Activated CD4-positive, alpha-beta T cell treated with anti-CD3 and anti-CD28 coated beads, Interleukin-2, amount 10 ng/mL, durations not matched to agents 7 days and 5 days (primary cell): Measurements from ENCODE around the gene SAMD4A. TPM values are rescaled to one million over a fixed set of nuclear protein-coding genes. Genes with fewer than 3 reads are reported as not detected.

ENCODE experiments used
- CTCF ChIA-PET: fragments of 350-600 bp; sonication (Branson Sonifier 250); formaldehyde crosslinking; loops from one replicate; lab custom pipeline; 2021; ENCODE audit warnings: antibody characterized with exemption; lab: Charles Lee
- POLR2A ChIA-PET: fragments of 350-600 bp; sonication (Branson Sonifier 250); formaldehyde crosslinking; loops from one replicate; lab custom pipeline; 2021; ENCODE audit warnings: antibody characterized with exemption; lab: Charles Lee
- DNase-seq: peaks from one replicate; pipeline ENCODE4 v3.0.0-alpha.2; 2020
- H3K27ac Mint-ChIP-seq: one replicate; pipeline ENCODE4 v1.8.0; 2021; ENCODE audit warnings: mild to moderate bottlenecking, moderate library complexity, mixed read lengths
- H3K27me3 Mint-ChIP-seq: one replicate; pipeline ENCODE4 v1.8.0; 2021; ENCODE audit warnings: mixed read lengths
- H3K36me3 Mint-ChIP-seq: one replicate; pipeline ENCODE4 v1.8.0; 2021; ENCODE audit warnings: low read depth, mixed read lengths
- H3K4me1 Mint-ChIP-seq: one replicate; pipeline ENCODE4 v1.8.0; 2021; ENCODE audit warnings: mixed read lengths
- H3K4me3 Mint-ChIP-seq: one replicate; pipeline ENCODE4 v1.8.0; 2021; ENCODE audit warnings: mild to moderate bottlenecking, moderate library complexity, mixed read lengths
- H3K9me3 Mint-ChIP-seq: one replicate; pipeline ENCODE4 v1.8.0; 2021; ENCODE audit warnings: mixed read lengths
- total RNA-seq, 2 experiments: library from RNA; stranded (reverse); gene quantifications; one replicate each; pipeline ENCODE4 v1.2.3, GENCODE V29; 2021

The SAMD4A gene
- total RNA-seq, 2 experiments from 2014 or later = 0.54 to 0.62 TPM

DNA sequence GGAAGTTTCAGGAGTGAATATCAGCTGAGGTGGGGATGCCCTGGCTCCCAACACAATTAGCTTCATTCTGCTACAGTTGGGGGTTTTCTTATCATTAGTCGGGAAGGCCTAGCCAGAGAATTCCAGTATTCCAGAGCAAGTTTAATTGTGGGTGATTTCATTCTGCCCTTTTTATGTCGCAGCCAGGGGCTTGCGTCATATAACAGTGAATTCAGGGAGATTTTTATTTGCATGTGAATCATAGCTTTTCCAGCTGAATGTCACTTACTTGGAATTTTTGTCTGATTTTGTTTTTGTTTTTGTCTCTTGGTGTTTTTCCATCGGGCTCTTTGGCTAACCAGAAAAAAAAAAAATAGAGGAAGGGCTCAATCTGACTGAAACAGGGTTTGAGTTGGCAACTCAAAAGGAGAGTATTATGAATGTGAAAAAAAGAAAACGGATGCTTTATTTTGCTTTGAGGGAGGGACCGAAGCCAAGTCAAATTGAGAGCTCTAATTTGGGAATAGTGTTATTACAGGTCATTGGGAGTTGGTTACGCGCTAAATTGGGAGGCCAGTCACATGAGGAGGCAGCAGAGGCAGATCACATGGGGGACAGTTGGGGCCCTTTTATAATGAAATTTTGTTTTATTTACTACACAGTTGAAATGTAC lies 119.4 kb downstream of the SAMD4A start:
- Mint-ChIP-seq H3K4me1 (peaks cover 22% of the 10 kb centered on the region), H3K9me3 (no peaks in the 10 kb centered on the region), H3K27me3 (peaks cover 20% of the 10 kb centered on the region), H3K27ac (no peak overlapping the region), H3K36me3 (peaks cover 2% of the 10 kb centered on the region), H3K4me3 (no peak overlapping the region)
- DNase-seq = no peak
- ChIA-PET POLR2A (interaction anchor here (1.1 kb wide), 1 partner anchor 303 kb away, joined by 3 read pairs; no protein-coding TSS in a partner anchor), CTCF (interaction anchor here (0.6 to 1.7 kb wide), 4 partner anchors 9 to 167 kb away, joined by 3 to 4 read pairs (median 3); no protein-coding TSS in a partner anchor)

DNA sequence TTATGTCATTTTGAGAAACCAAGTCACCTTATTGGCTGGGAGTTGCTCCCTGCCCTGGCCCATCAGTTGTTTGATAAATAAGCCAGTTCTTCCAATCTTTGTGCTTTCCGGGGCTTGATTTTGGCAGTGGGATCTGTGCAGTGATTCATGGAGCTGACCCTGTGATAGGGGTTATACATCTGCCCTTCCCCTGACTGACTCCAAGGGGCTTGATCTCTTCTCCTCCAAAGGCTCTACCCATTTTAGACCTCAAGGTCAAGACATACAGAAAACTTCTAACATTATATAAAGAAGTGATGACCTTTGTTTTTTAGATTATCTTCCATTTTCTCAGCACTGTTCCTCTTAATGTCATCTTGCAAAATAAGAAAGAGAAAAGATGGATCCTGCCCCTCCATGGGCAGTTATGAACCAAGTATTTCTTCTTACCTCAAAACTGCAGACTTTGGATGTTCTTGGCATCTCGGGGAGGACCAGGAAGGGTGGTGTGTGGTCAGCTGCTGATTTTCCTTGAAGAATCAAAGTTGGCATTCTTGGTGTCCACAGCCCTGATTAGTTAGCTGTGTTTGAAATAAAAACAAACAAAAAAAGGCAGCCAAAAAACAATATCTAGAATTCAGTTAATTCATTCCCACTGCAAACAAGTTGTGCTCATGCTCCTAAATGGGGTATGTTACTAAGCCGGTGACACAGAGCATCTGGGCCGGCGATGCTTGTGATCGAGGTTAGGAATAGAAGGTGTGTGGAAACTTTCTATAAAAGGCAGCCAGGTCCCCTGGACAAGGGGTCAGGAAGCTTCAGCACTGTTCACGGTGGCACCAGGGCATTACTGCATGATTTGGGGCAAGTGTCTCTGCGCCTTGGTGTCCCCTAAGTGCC lies 120.2 kb downstream of the SAMD4A start:
- POLR2A ChIA-PET = interaction anchor here (1.1 kb wide), 1 partner anchor 304 kb away, joined by 3 read pairs; no protein-coding TSS in a partner anchor
- peaks cover 23% of the 10 kb centered on the region for H3K4me1 Mint-ChIP-seq
- H3K27me3 Mint-ChIP-seq = peaks cover 20% of the 10 kb centered on the region
- no peak overlapping the region for H3K27ac Mint-ChIP-seq
- CTCF ChIA-PET = interaction anchor here (1.2 kb wide), 1 partner anchor 123 kb away, joined by 3 read pairs; no protein-coding TSS in a partner anchor
- H3K9me3 Mint-ChIP-seq = no peaks in the 10 kb centered on the region
- peaks cover 2% of the 10 kb centered on the region for H3K36me3 Mint-ChIP-seq
- no peak for DNase-seq
- no peak overlapping the region for H3K4me3 Mint-ChIP-seq

DNA sequence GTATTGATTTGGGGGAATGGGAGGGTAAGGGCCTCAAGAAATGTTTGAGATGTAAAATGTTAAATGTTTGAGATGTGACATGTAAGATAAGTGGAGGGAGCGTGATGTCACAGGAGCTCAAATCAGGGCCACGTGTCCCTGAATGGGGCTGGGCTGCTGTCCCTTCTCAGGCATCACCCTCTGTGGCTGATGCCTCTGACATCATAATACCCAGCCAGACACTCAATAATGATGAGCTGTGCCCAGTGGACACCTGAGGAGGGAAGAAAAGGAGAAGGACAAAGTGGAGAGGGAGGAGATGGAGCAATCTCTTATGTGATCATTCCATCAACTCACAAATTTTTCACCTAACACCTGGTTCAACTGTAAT lies 120.8 kb downstream of the SAMD4A start:
- H3K4me1 Mint-ChIP-seq = peaks cover 23% of the 10 kb centered on the region
- H3K27me3 Mint-ChIP-seq = peaks cover 20% of the 10 kb centered on the region
- ChIA-PET CTCF (interaction anchor here (1.2 kb wide), 1 partner anchor 124 kb away, joined by 3 read pairs; no protein-coding TSS in a partner anchor), POLR2A (no interaction called here)
- peaks cover 2% of the 10 kb centered on the region for H3K36me3 Mint-ChIP-seq
- no peak overlapping the region for H3K27ac Mint-ChIP-seq
- H3K4me3 Mint-ChIP-seq = no peak overlapping the region
- DNase-seq = no peak
- no peaks in the 10 kb centered on the region for H3K9me3 Mint-ChIP-seq

DNA sequence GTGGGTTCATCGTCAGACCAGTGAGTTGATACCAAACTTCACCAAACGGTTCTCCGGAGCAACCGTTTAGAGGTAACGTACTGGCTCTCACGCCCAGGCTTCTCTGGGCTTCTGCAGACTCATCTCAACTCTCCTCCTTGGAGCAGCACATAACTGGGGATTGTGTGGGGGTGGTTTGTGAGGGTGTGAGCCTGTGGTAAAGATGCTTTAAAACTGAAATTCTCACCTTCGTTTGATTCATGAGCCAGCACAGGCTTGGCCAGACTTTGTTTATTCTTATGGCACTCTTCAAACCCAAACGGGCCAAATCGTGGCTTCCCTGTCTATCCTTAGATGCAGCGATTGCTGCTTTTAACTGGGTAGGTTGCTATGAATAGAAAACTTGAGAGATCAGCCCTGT lies 121.3 kb downstream of the SAMD4A start:
- ChIA-PET CTCF (no interaction called here), POLR2A (no interaction called here)
- no peak overlapping the region for H3K27ac Mint-ChIP-seq
- H3K36me3 Mint-ChIP-seq = peaks cover 2% of the 10 kb centered on the region
- H3K27me3 Mint-ChIP-seq = peaks cover 22% of the 10 kb centered on the region
- H3K4me3 Mint-ChIP-seq = no peak overlapping the region
- H3K4me1 Mint-ChIP-seq = peaks cover 23% of the 10 kb centered on the region
- DNase-seq = no peak
- H3K9me3 Mint-ChIP-seq = no peaks in the 10 kb centered on the region

DNA sequence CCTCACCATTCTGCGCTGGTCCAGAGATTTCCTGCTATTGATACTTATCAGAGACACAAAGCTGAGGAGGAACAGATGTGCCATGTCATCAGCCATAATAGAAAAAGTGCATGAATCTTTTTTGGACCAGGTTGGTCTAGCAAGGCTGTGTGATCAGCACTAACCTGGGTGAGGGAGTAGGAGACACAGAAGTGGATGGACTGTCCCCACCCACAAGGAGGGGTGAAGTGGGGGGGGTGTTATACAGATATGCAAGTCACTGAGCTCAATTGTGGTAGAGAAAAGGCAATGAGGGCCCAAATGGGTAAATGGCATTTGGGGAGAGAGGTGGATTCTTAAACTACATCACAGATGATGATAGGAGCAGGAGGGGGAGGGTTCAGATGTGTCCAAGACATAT lies 123.0 kb downstream of the SAMD4A start:
- Mint-ChIP-seq H3K27ac (no peak overlapping the region), H3K4me1 (peaks cover 20% of the 10 kb centered on the region), H3K9me3 (no peaks in the 10 kb centered on the region), H3K36me3 (peaks cover 2% of the 10 kb centered on the region), H3K27me3 (peaks cover 34% of the 10 kb centered on the region), H3K4me3 (no peak overlapping the region)
- no peak for DNase-seq
- CTCF ChIA-PET = interaction anchor here (0.8 to 2.1 kb wide), 6 partner anchors 10 to 123 kb away, joined by 3 to 8 read pairs (median 4); partner anchors contain the start of gene SAMD4A
- POLR2A ChIA-PET = interaction anchor here (0.6 kb wide), 1 partner anchor 22 kb away, joined by 4 read pairs; no protein-coding TSS in a partner anchor

DNA sequence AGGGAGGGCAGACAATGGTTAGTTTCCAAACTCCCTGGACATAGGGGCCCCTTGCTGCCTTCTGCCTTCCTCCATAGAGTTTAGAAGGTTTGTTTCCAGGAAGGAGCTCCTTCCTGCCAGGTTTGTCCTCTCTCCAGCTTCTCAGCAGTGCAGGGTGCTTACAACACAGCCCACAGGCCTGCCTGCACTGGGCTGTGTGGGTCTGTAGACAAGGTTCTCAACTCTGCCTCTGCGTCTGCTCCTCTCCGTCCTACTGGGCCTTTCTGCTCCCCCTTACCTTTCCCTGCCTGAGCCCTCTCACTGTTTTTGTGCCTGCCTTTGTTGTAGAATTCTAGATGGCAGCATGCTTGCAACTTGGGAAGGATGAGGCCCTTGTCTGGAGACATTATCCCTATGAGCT lies 124.0 kb downstream of the SAMD4A start:
- no peak overlapping the region for H3K4me3 Mint-ChIP-seq

DNA sequence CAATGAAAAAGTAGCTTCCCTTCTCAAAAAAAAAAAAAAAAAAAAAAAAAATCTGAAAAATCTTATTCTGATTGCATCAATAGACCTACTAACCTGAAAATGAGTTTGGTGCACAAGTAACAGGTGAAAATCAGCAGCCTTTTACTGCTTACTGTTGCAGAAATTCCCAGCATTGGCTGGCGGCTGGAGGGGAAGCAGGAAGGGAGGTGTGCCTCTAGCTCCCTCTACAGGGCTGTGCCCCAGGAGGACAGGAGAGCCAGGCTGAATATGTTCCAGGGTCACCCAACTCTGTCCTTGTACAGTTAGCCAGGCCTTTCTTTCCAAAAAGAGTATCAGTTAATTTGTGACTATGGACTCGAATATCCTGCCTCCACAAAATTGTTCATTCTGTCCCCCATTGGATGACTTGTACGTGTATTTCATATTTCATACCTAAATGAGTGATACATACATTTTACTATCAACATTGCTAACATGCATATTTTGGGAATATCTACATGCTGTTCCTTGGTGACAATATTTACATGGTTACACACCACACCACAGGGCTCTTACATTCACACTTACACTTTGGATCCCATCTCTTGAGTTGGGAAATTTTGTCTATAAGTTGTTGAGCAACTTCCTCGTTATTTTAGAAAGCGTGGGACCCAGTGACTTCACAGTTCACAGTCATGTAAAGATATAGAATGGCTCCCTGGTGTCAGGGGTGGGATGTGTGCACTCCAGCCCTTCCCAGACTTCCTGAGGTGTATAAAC lies 124.8 kb downstream of the SAMD4A start:
- POLR2A ChIA-PET = no interaction called here
- Mint-ChIP-seq H3K9me3 (no peaks in the 10 kb centered on the region), H3K27me3 (peaks cover 30% of the 10 kb centered on the region), H3K27ac (no peak overlapping the region), H3K4me1 (peaks cover 7% of the 10 kb centered on the region), H3K4me3 (no peak overlapping the region), H3K36me3 (no peaks in the 10 kb centered on the region)
- CTCF ChIA-PET = interaction anchor here (0.6 to 2.1 kb wide), 17 partner anchors 10 to 1059 kb away, joined by 3 to 10 read pairs (median 3); partner anchors contain the start of gene SAMD4A
- peak; percentile 51 for DNase-seq

More for the DNA sequence above, 124.0 kb downstream of the SAMD4A start:
- no peaks in the 10 kb centered on the region for H3K9me3 Mint-ChIP-seq
- POLR2A ChIA-PET = no interaction called here
- H3K27ac Mint-ChIP-seq = no peak overlapping the region
- CTCF ChIA-PET = interaction anchor here (0.6 to 2.1 kb wide), 16 partner anchors 9 to 739 kb away, joined by 3 to 10 read pairs (median 3); partner anchors contain the start of gene SAMD4A
- H3K27me3 Mint-ChIP-seq = peaks cover 31% of the 10 kb centered on the region
- DNase-seq = no peak
- H3K4me1 Mint-ChIP-seq = peaks cover 10% of the 10 kb centered on the region
- no peaks in the 10 kb centered on the region for H3K36me3 Mint-ChIP-seq

DNA sequence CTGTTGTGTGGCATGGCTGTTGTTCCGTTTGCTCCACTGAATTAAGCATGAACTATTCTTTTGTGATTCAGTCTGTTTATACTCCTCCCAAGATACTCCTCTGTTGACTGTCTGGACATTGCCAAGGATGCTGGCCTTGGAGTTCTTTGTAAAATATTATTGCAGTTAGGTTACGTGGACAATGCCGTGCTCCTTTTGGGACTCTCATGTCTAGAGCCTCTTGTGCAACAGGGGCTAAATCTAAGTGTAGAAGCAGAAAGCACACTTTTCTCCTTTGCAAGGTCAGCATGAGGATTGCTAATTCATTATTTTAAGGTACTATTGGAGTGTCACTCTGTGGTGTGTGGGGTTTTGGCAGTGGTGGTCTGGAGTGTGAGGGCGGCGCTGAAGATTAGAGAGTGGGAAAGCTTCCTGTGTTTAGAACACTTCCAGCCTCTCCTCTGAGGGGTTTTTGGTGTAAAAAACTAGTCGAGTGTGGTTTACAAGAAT lies 125.4 kb downstream of the SAMD4A start:
- CTCF ChIA-PET = interaction anchor here (1.2 to 1.4 kb wide), 3 partner anchors 81 to 128 kb away, joined by 3 to 6 read pairs (median 4); no protein-coding TSS in a partner anchor
- POLR2A ChIA-PET = no interaction called here
- no peak overlapping the region for H3K27ac Mint-ChIP-seq
- peaks cover 32% of the 10 kb centered on the region for H3K27me3 Mint-ChIP-seq
- no peak overlapping the region for H3K4me3 Mint-ChIP-seq
- no peaks in the 10 kb centered on the region for H3K36me3 Mint-ChIP-seq
- no peak for DNase-seq
- H3K9me3 Mint-ChIP-seq = no peaks in the 10 kb centered on the region
- peaks cover 7% of the 10 kb centered on the region for H3K4me1 Mint-ChIP-seq

DNA sequence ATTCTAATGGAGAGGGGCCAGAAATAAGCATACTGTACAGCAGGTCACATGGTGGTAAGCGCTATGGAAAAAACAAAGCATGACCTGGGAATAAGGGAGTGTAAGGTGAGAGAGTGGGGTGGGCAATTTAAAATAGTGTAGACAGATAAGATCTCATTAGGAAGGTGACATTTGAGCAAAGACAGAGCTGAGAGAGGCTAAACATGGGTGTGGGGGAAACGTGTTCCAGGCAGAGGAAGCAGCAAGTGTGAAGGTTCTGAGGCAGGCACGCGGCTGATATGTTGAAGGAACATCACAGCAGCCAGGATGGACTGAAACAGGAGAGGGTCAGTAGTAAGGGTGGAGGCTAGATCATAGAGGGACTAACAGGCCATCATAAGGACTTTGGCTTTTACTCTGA lies 126.8 kb downstream of the SAMD4A start:
- Mint-ChIP-seq H3K9me3 (no peaks in the 10 kb centered on the region), H3K4me3 (no peak overlapping the region), H3K27me3 (peaks cover 35% of the 10 kb centered on the region), H3K27ac (no peak overlapping the region), H3K4me1 (peaks cover 3% of the 10 kb centered on the region), H3K36me3 (no peaks in the 10 kb centered on the region)
- DNase-seq = no peak
- ChIA-PET POLR2A (no interaction called here), CTCF (interaction anchor here (0.6 to 1.4 kb wide), 3 partner anchors 80 to 130 kb away, joined by 3 to 6 read pairs (median 4); no protein-coding TSS in a partner anchor)

DNA sequence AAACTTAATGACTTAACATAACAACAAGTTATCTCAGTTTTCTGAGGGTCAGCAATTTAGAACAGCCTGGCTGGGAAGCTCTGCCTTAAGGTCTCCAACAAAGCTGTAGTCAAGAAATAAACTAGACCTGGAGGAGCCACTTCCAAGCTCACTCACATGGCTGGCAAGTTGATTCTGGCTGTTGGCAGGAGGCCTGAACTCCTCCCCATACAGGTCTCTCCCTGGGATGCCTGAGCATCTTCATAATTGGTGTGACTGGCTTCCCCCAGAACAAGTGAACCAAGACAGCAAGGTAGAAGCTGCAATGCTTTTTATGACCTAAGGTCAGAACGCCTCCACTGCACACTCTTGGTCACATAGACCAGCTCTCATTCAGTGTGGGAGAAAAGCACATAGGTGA lies 128.3 kb downstream of the SAMD4A start:
- no peaks in the 10 kb centered on the region for H3K9me3 Mint-ChIP-seq
- H3K27ac Mint-ChIP-seq = no peak overlapping the region
- H3K4me1 Mint-ChIP-seq = peaks cover 8% of the 10 kb centered on the region
- no peaks in the 10 kb centered on the region for H3K36me3 Mint-ChIP-seq
- peaks cover 47% of the 10 kb centered on the region for H3K27me3 Mint-ChIP-seq
- ChIA-PET CTCF (interaction anchor here (0.6 to 1.3 kb wide), 2 partner anchors 10 to 79 kb away, joined by 3 read pairs; no protein-coding TSS in a partner anchor), POLR2A (no interaction called here)
- no peak overlapping the region for H3K4me3 Mint-ChIP-seq
- DNase-seq = no peak

DNA sequence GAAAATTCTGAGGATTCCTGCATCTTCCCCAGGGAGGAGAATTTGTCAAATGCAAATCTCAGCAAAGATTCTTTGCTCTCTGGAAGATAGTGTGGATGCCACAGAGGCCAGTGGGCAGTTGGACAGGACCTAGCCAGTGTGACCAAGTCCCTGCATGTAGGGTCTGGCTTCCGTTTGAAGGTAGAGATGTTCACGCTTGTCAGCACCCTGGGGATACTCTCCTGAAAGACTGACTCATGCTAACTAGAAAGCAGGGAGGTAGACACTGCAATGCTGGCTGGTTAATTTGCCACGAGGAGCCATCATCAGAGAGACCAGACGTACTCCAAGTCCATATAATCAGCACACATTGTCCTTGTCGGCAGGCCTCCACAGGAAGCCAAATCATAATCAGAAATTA lies 130.1 kb downstream of the SAMD4A start:
- Mint-ChIP-seq H3K27ac (no peak overlapping the region), H3K9me3 (no peaks in the 10 kb centered on the region), H3K27me3 (peaks cover 56% of the 10 kb centered on the region), H3K36me3 (no peaks in the 10 kb centered on the region), H3K4me1 (peaks cover 17% of the 10 kb centered on the region), H3K4me3 (no peak overlapping the region)
- DNase-seq = no peak
- POLR2A ChIA-PET = interaction anchor here (0.7 kb wide), 1 partner anchor 115 kb away, joined by 4 read pairs; no protein-coding TSS in a partner anchor
- CTCF ChIA-PET = no interaction called here

DNA sequence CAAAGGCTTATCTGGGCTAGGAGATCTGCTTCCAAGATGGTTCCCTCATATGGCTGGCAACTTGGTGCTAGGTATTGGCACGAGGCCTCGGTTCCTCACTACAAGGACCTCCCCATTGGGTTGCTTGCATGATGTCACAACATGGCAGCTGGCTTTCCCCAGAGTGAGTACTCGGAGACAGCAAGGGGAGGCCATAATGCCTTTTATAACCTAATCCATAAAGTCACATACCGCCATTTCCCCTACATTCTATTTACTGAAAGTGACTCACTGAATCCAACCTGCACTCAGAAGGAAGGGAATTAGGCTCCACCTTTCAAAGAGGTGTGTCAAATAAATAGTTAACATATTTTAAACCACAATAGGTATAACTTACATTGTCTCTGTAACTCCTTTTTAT lies 130.9 kb downstream of the SAMD4A start:
- H3K4me1 Mint-ChIP-seq = peaks cover 17% of the 10 kb centered on the region
- H3K36me3 Mint-ChIP-seq = no peaks in the 10 kb centered on the region
- H3K27me3 Mint-ChIP-seq = peaks cover 60% of the 10 kb centered on the region
- CTCF ChIA-PET = no interaction called here
- no peak for DNase-seq
- H3K4me3 Mint-ChIP-seq = no peak overlapping the region
- no peak overlapping the region for H3K27ac Mint-ChIP-seq
- no peaks in the 10 kb centered on the region for H3K9me3 Mint-ChIP-seq
- POLR2A ChIA-PET = no interaction called here
